Measurements from ENCODE around the gene MYRIP.
"Not testable (repeated sequence)": the region's sequence is repeated elsewhere in the genome, so short reads cannot be mapped to it uniquely, and the experiment has no call there.

The MYRIP gene

GRCh38 chr3:39833764-39834163, 24.4 kb downstream of the MYRIP start:
- not testable (repeated sequence) for H3K9me3 ChIP-seq (ENCODE audit: control insufficient read depth in 1 of 2, low read length in 2 of 2); H3K27ac ChIP-seq (ENCODE audit: low read depth, low read length); H3K36me3 ChIP-seq (ENCODE audit: control insufficient read depth in 1 of 2, insufficient read depth in 2 of 2, low read length in 2 of 2); H3K27me3 ChIP-seq (ENCODE audit: control insufficient read depth in 1 of 2, insufficient read depth in 2 of 2, low read length in 2 of 2); H3K4me3 ChIP-seq (ENCODE audit: low read depth in 1 of 2, low read length in 2 of 2); H3K4me1 ChIP-seq (ENCODE audit: control insufficient read depth in 1 of 2, insufficient read depth in 2 of 2, low read length in 2 of 2); H3K9ac ChIP-seq (ENCODE audit: low read depth in 1 of 2, low read length in 2 of 2)

- Histone ChIP-seq H3K9me3 (ENCODE audit: control insufficient read depth in 1 of 2, low read length in 2 of 2) (no peaks in the 10 kb centered on the region), H3K27ac (ENCODE audit: low read depth, low read length) (no peak overlapping the region), H3K9ac (ENCODE audit: low read depth in 1 of 2, low read length in 2 of 2) (no peak overlapping the region), H3K27me3 (ENCODE audit: control insufficient read depth in 1 of 2, insufficient read depth in 2 of 2, low read length in 2 of 2) (peaks cover 0 to 1% of the 10 kb centered on the region in 2 donors), H3K4me1 (ENCODE audit: control insufficient read depth in 1 of 2, insufficient read depth in 2 of 2, low read length in 2 of 2) (no peaks in the 10 kb centered on the region), H3K36me3 (ENCODE audit: control insufficient read depth in 1 of 2, insufficient read depth in 2 of 2, low read length in 2 of 2) (no peaks in the 10 kb centered on the region), H3K4me3 (ENCODE audit: low read depth in 1 of 2, low read length in 2 of 2) (no peak overlapping the region)
Observed at GRCh38 chr3:39839484-39839883, 30.1 kb downstream of the MYRIP start.

- H3K4me3 ChIP-seq (ENCODE audit: low read depth in 1 of 2, low read length in 2 of 2), result no peak overlapping the region
- H3K27me3 ChIP-seq (ENCODE audit: control insufficient read depth in 1 of 2, insufficient read depth in 2 of 2, low read length in 2 of 2), result peaks cover 0 to 2% of the 10 kb centered on the region in 2 donors
- H3K27ac ChIP-seq (ENCODE audit: low read depth, low read length), result no peak overlapping the region
- no peaks in the 10 kb centered on the region for H3K9me3 ChIP-seq (ENCODE audit: control insufficient read depth in 1 of 2, low read length in 2 of 2)
- H3K9ac ChIP-seq (ENCODE audit: low read depth in 1 of 2, low read length in 2 of 2), result no peak overlapping the region
- H3K36me3 ChIP-seq (ENCODE audit: control insufficient read depth in 1 of 2, insufficient read depth in 2 of 2, low read length in 2 of 2), result no peaks in the 10 kb centered on the region
- H3K4me1 ChIP-seq (ENCODE audit: control insufficient read depth in 1 of 2, insufficient read depth in 2 of 2, low read length in 2 of 2), result no peaks in the 10 kb centered on the region
Observed at GRCh38 chr3:39843440-39843839, 34.0 kb downstream of the MYRIP start.

- no peak overlapping the region for H3K4me3 ChIP-seq (ENCODE audit: low read depth in 1 of 2, low read length in 2 of 2)
- H3K9me3 ChIP-seq (ENCODE audit: control insufficient read depth in 1 of 2, low read length in 2 of 2), result no peaks in the 10 kb centered on the region
- no peaks in the 10 kb centered on the region for H3K36me3 ChIP-seq (ENCODE audit: control insufficient read depth in 1 of 2, insufficient read depth in 2 of 2, low read length in 2 of 2)
- no peak overlapping the region for H3K27ac ChIP-seq (ENCODE audit: low read depth, low read length)
- H3K9ac ChIP-seq (ENCODE audit: low read depth in 1 of 2, low read length in 2 of 2), result no peak overlapping the region
- no peaks in the 10 kb centered on the region for H3K4me1 ChIP-seq (ENCODE audit: control insufficient read depth in 1 of 2, insufficient read depth in 2 of 2, low read length in 2 of 2)
- H3K27me3 ChIP-seq (ENCODE audit: control insufficient read depth in 1 of 2, insufficient read depth in 2 of 2, low read length in 2 of 2), result peaks cover 0 to 2% of the 10 kb centered on the region in 2 donors
Observed at GRCh38 chr3:39848365-39848764, 39.0 kb downstream of the MYRIP start.

- no peaks in the 10 kb centered on the region for H3K9me3 ChIP-seq (ENCODE audit: control insufficient read depth in 1 of 2, low read length in 2 of 2)
- no peaks in the 10 kb centered on the region for H3K4me1 ChIP-seq (ENCODE audit: control insufficient read depth in 1 of 2, insufficient read depth in 2 of 2, low read length in 2 of 2)
- no peaks in the 10 kb centered on the region for H3K27me3 ChIP-seq (ENCODE audit: control insufficient read depth in 1 of 2, insufficient read depth in 2 of 2, low read length in 2 of 2)
- H3K27ac ChIP-seq (ENCODE audit: low read depth, low read length), result no peak overlapping the region
- H3K36me3 ChIP-seq (ENCODE audit: control insufficient read depth in 1 of 2, insufficient read depth in 2 of 2, low read length in 2 of 2), result no peaks in the 10 kb centered on the region
- H3K9ac ChIP-seq (ENCODE audit: low read depth in 1 of 2, low read length in 2 of 2), result no peak overlapping the region
- H3K4me3 ChIP-seq (ENCODE audit: low read depth in 1 of 2, low read length in 2 of 2), result no peak overlapping the region
Observed at GRCh38 chr3:39849992-39850715, 40.7 kb downstream of the MYRIP start.

GRCh38 chr3:39850716-39851032, 41.3 kb downstream of the MYRIP start:
- Histone ChIP-seq H3K27me3 (ENCODE audit: control insufficient read depth in 1 of 2, insufficient read depth in 2 of 2, low read length in 2 of 2) (no peaks in the 10 kb centered on the region), H3K4me3 (ENCODE audit: low read depth in 1 of 2, low read length in 2 of 2) (no peak overlapping the region), H3K9me3 (ENCODE audit: control insufficient read depth in 1 of 2, low read length in 2 of 2) (no peaks in the 10 kb centered on the region), H3K27ac (ENCODE audit: low read depth, low read length) (no peak overlapping the region), H3K36me3 (ENCODE audit: control insufficient read depth in 1 of 2, insufficient read depth in 2 of 2, low read length in 2 of 2) (no peaks in the 10 kb centered on the region), H3K9ac (ENCODE audit: low read depth in 1 of 2, low read length in 2 of 2) (no peak overlapping the region), H3K4me1 (ENCODE audit: control insufficient read depth in 1 of 2, insufficient read depth in 2 of 2, low read length in 2 of 2) (no peaks in the 10 kb centered on the region)

GRCh38 chr3:39855517-39855916, 46.1 kb downstream of the MYRIP start:
- Histone ChIP-seq H3K27me3 (ENCODE audit: control insufficient read depth in 1 of 2, insufficient read depth in 2 of 2, low read length in 2 of 2) (no peaks in the 10 kb centered on the region), H3K27ac (ENCODE audit: low read depth, low read length) (no peak overlapping the region)

GRCh38 chr3:39869890-39870289, 60.5 kb downstream of the MYRIP start:
- Histone ChIP-seq H3K9me3 (ENCODE audit: control insufficient read depth in 1 of 2, low read length in 2 of 2) (no peaks in the 10 kb centered on the region), H3K36me3 (ENCODE audit: control insufficient read depth in 1 of 2, insufficient read depth in 2 of 2, low read length in 2 of 2) (no peaks in the 10 kb centered on the region), H3K4me3 (ENCODE audit: low read depth in 1 of 2, low read length in 2 of 2) (no peak overlapping the region), H3K4me1 (ENCODE audit: control insufficient read depth in 1 of 2, insufficient read depth in 2 of 2, low read length in 2 of 2) (no peaks in the 10 kb centered on the region), H3K27me3 (ENCODE audit: control insufficient read depth in 1 of 2, insufficient read depth in 2 of 2, low read length in 2 of 2) (no peaks in the 10 kb centered on the region), H3K27ac (ENCODE audit: low read depth, low read length) (no peak overlapping the region), H3K9ac (ENCODE audit: low read depth in 1 of 2, low read length in 2 of 2) (no peak overlapping the region)

More at GRCh38 chr3:39855517-39855916, 46.1 kb downstream of the MYRIP start:
- H3K4me1 ChIP-seq (ENCODE audit: control insufficient read depth in 1 of 2, insufficient read depth in 2 of 2, low read length in 2 of 2), result no peaks in the 10 kb centered on the region
- H3K9ac ChIP-seq (ENCODE audit: low read depth in 1 of 2, low read length in 2 of 2), result no peak overlapping the region
- no peaks in the 10 kb centered on the region for H3K36me3 ChIP-seq (ENCODE audit: control insufficient read depth in 1 of 2, insufficient read depth in 2 of 2, low read length in 2 of 2)
- H3K9me3 ChIP-seq (ENCODE audit: control insufficient read depth in 1 of 2, low read length in 2 of 2), result no peaks in the 10 kb centered on the region
- H3K4me3 ChIP-seq (ENCODE audit: low read depth in 1 of 2, low read length in 2 of 2), result no peak overlapping the region

- Histone ChIP-seq H3K4me3 (ENCODE audit: low read depth in 1 of 2, low read length in 2 of 2) (no peak overlapping the region), H3K4me1 (ENCODE audit: control insufficient read depth in 1 of 2, insufficient read depth in 2 of 2, low read length in 2 of 2) (no peaks in the 10 kb centered on the region), H3K27me3 (ENCODE audit: control insufficient read depth in 1 of 2, insufficient read depth in 2 of 2, low read length in 2 of 2) (no peaks in the 10 kb centered on the region), H3K27ac (ENCODE audit: low read depth, low read length) (no peak overlapping the region), H3K9me3 (ENCODE audit: control insufficient read depth in 1 of 2, low read length in 2 of 2) (no peaks in the 10 kb centered on the region), H3K36me3 (ENCODE audit: control insufficient read depth in 1 of 2, insufficient read depth in 2 of 2, low read length in 2 of 2) (no peaks in the 10 kb centered on the region), H3K9ac (ENCODE audit: low read depth in 1 of 2, low read length in 2 of 2) (no peak overlapping the region)
Observed at GRCh38 chr3:39870706-39871105, 61.3 kb downstream of the MYRIP start.

GRCh38 chr3:39879581-39879980, 70.2 kb downstream of the MYRIP start:
- Histone ChIP-seq H3K4me3 (ENCODE audit: low read depth in 1 of 2, low read length in 2 of 2) (no peak overlapping the region), H3K27ac (ENCODE audit: low read depth, low read length) (no peak overlapping the region), H3K9ac (ENCODE audit: low read depth in 1 of 2, low read length in 2 of 2) (no peak overlapping the region), H3K4me1 (ENCODE audit: control insufficient read depth in 1 of 2, insufficient read depth in 2 of 2, low read length in 2 of 2) (no peaks in the 10 kb centered on the region), H3K27me3 (ENCODE audit: control insufficient read depth in 1 of 2, insufficient read depth in 2 of 2, low read length in 2 of 2) (no peaks in the 10 kb centered on the region), H3K9me3 (ENCODE audit: control insufficient read depth in 1 of 2, low read length in 2 of 2) (no peaks in the 10 kb centered on the region), H3K36me3 (ENCODE audit: control insufficient read depth in 1 of 2, insufficient read depth in 2 of 2, low read length in 2 of 2) (no peaks in the 10 kb centered on the region)

GRCh38 chr3:39882111-39882510, 72.7 kb downstream of the MYRIP start:
- Histone ChIP-seq H3K27ac (ENCODE audit: low read depth, low read length) (no peak overlapping the region), H3K4me3 (ENCODE audit: low read depth in 1 of 2, low read length in 2 of 2) (no peak overlapping the region), H3K9me3 (ENCODE audit: control insufficient read depth in 1 of 2, low read length in 2 of 2) (no peaks in the 10 kb centered on the region), H3K36me3 (ENCODE audit: control insufficient read depth in 1 of 2, insufficient read depth in 2 of 2, low read length in 2 of 2) (no peaks in the 10 kb centered on the region), H3K9ac (ENCODE audit: low read depth in 1 of 2, low read length in 2 of 2) (no peak overlapping the region), H3K4me1 (ENCODE audit: control insufficient read depth in 1 of 2, insufficient read depth in 2 of 2, low read length in 2 of 2) (no peaks in the 10 kb centered on the region), H3K27me3 (ENCODE audit: control insufficient read depth in 1 of 2, insufficient read depth in 2 of 2, low read length in 2 of 2) (no peaks in the 10 kb centered on the region)

All from duodenal mucosa (tissue), 2 donors.